GM12891 (cell line): ENCODE results near the gene ZNF500.

Experiments used
- DNase-seq: peaks from one replicate; pipeline ENCODE4 v3.0.0; 2011; ENCODE audit warnings: low spot score; ENCODE audit not compliant: insufficient read length
- FAIRE-seq: peaks from 2 replicates; lab custom pipeline; 2011; peaks lifted over from hg19 to GRCh38; lab: Jason Lieb, UNC
- PAX5 ChIP-seq: IDR thresholded peaks from 2 replicates; pipeline ENCODE4 v1.6.1; 2011; ENCODE audit warnings: low read length, moderate library complexity, mild to moderate bottlenecking; ENCODE audit not compliant: insufficient read depth, severe bottlenecking
- POLR2A ChIP-seq: IDR thresholded peaks from 2 replicates; pipeline ENCODE4 v1.6.1; 2011; ENCODE audit warnings: low read depth, low read length, control low read depth
- POLR2AphosphoS5 ChIP-seq: IDR thresholded peaks from 2 replicates; pipeline ENCODE4 v1.6.1; 2011; ENCODE audit warnings: low read depth, low read length, control low read depth
- POU2F2 ChIP-seq: IDR thresholded peaks from 2 replicates; pipeline ENCODE4 v1.6.1; 2011; ENCODE audit warnings: low read depth, mild to moderate bottlenecking, control low read depth, low read length, moderate library complexity
- SPI1 ChIP-seq: IDR thresholded peaks from 2 replicates; pipeline ENCODE4 v1.6.1; 2011; ENCODE audit warnings: low read depth, low read length, control low read depth
- TAF1 ChIP-seq: IDR thresholded peaks from 2 replicates; pipeline ENCODE4 v1.6.1; 2011; ENCODE audit warnings: low read depth, low read length, control low read depth

Gene ZNF500

GRCh38 chr16:4700997-4701743 is 65.8 kb downstream of the ZNF500 start:
- DNase-seq, result no peak
- no peak for TF ChIP-seq PAX5
- no peak for TF ChIP-seq TAF1
- TF ChIP-seq SPI1, result no peak
- no peak for FAIRE-seq

- no peak for TF ChIP-seq POLR2AphosphoS5
- TF ChIP-seq PAX5, result no peak
- no peak for TF ChIP-seq SPI1
- TF ChIP-seq POLR2A, result no peak
- TF ChIP-seq POU2F2, result no peak
- no peak for TF ChIP-seq TAF1
- FAIRE-seq (no peak), DNase-seq (no peak)
These were observed 66.5 kb downstream of the ZNF500 start for GRCh38 chr16:4700380-4700996.

DNA sequence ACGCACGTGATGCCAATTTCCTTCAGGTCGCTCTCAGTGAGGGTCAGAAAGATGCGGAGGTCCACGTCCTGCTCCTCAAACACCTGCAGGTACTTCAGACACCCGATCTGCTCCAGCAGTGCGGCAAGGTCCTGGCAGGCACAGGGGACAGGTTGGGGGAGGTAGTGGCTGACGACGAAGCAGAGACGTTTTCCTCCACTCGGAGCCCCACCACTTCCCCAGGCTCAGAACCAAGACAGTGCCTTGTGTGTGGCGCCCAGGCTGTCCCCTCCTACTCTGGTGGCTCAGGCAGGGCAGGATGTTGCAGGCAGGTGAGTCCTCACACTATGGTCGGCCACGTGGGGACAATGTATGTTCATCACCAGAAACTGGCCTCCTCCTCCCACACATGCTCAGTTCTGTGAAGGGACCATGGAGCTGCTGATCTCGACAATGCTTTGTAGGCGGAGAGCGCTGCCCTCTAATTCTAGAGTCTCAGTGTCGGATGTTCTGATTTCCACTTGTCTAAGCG is 67.9 kb downstream of the ZNF500 start:
- DNase-seq (no peak), FAIRE-seq (no peak)
- TF ChIP-seq TAF1, result no peak
- peak; percentile 51 for TF ChIP-seq POLR2A

- FAIRE-seq, result no peak
- DNase-seq, result peak; percentile 18
- TF ChIP-seq POLR2A, result no peak
- TF ChIP-seq TAF1, result no peak
- no peak for TF ChIP-seq PAX5
- TF ChIP-seq SPI1, result no peak
- TF ChIP-seq POU2F2, result no peak
- no peak for TF ChIP-seq POLR2AphosphoS5
These were observed 68.5 kb downstream of the ZNF500 start for GRCh38 chr16:4698321-4699045.
